Prostate gland (tissue), 1 donor: ENCODE data around the gene ASB6.

ENCODE experiments used
- POLR2A ChIP-seq: fragments of 450-650 bp; IDR thresholded peaks from one replicate; pipeline ENCODE4 v1.6.1; 2016; ENCODE audit warnings: antibody characterized with exemption, mild to moderate bottlenecking
- POLR2AphosphoS5 ChIP-seq: sonication (generic); formaldehyde crosslinking; IDR thresholded peaks from one replicate; pipeline ENCODE4 v1.6.1; 2017; ENCODE audit warnings: antibody characterized with exemption

DNA sequence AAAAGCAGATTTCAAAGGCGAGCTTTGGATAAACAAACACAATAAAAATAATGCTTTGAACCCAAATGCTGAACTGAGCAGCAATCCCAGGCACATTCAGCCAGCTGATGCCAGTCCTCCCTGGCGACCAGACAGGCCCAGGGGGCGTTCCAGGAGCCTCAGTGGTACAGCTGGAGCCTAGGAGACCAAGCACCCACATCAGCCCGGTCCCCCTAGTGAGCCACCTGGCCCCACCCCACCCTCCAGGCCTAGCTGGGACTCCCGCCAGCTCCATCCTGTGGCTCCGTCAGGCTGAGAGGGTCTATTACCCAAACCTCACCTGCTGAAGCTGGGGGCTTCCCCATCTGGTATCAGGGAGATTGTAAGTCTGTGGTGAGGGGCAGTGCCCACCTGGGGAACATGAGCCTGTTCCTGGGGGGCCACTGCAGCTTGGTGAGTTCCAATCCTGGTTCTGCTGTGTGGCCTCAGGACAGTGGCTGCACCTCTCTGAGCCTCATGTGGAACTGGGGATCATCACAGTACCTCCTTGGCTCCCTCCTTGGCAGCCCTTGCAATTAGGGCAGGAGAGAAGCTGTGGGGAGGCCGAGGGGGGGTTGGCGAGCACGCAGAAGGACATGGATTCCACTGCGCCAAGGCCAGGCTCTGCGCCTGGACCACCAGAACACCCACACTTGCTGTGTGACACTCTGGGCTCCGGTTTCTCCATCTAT lies 37.7 kb downstream of the ASB6 start:
- TF ChIP-seq POLR2AphosphoS5: no peak
- no peak for TF ChIP-seq POLR2A
